NT2/D1 (cell line): Measurements from ENCODE around the gene CFAP47.

ENCODE experiments used
- SUZ12 ChIP-seq: IDR thresholded peaks from 2 replicates; pipeline ENCODE4 v1.6.1; 2011; ENCODE audit not compliant: insufficient read length, insufficient read depth; ENCODE audit errors: extremely low read depth
- YY1 ChIP-seq: IDR thresholded peaks from 2 replicates; pipeline ENCODE4 v1.6.1; 2011; ENCODE audit not compliant: insufficient read length, insufficient read depth
- ZNF274 ChIP-seq: IDR thresholded peaks from 2 replicates; pipeline ENCODE4 v1.6.1; 2011; ENCODE audit warnings: mild to moderate bottlenecking, low read depth, low read length

DNA sequence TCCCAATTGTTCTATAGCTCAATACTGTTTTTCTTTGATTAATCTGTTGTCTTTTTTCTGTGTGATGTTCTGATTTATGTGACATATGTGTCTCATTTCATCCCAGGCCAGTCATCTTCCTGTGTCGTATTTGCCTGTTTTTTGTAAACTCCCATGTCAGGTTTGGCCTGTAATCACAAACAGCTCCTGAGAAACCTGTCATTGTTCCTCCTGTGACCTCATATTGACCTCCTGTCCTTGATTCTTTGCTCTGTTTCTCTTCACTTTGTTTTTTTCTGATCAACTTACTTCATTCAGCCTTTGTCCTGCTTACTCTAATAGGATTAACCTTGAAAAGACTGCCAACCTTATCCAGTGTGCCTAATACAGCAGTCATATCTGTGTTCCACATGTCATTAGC is 438.3 kb downstream of the CFAP47 start:
- TF ChIP-seq ZNF274 (no peak), YY1 (no peak), SUZ12 (no peak)
